Fibroblast of skin of abdomen (primary cell): ENCODE results near the gene NR2C2.

ENCODE experiments used
- DNase-seq: peaks from one replicate; pipeline ENCODE4 v3.0.0-alpha.2; 2013

The NR2C2 gene

DNA sequence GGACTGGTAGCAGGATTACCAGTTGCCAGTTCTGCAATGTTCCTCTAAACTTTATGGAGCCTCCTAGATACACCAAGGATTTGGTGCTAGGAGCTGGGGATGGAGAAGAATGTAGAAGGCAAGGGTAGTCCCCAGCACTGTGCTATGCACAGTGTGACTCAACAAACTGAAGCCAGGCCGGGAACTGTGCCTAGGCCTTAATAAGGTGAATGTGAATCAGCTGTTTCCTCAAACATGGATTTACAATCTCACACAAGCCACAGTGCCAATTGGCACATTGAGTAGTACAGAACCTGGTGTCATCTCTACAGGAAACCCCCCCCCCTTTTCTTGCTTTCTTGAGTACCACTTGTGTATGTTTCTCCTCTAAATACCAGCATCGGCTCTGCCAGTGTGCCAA, 85.3 kb downstream of the NR2C2 start:
- DNase-seq = no peak

DNA sequence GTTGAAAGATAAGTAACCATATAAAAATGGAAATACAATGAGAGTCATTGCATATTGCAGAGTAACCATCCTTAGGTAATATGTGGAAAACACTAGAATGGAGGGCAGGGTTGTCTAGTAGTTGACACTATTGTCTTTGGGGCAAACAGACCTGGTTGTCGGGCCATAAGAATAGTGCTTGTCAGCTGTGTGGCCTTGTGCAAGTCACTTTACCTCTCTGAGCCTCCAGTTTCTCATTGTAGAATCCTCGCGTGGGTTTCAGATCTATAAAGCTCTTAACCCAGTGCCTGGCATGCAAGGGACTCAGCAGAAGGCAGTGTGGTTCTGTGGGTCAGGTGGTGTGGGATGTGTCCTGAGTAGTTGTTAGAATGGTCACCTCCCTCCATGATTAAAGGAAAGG, 85.7 kb downstream of the NR2C2 start:
- DNase-seq = no peak

DNA sequence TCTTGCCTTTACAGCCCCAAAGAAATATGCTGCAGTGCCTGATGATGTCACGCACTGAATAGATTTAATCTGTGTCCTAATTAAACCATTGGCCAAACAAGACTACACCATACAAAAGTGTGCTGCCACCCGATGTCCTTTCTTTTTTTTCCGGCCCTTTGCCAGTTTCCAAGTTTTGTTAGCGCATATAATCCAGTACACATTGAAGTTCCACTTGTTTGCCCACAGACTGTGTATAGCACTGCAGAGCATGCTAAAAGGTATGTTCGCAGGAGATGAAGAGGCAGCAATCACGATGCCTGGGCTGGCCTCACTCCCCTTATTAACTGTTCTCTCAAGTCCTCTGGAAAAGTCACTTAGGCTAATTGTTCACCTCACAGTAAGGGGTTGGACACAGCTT, 90.9 kb downstream of the NR2C2 start:
- no peak for DNase-seq

DNA sequence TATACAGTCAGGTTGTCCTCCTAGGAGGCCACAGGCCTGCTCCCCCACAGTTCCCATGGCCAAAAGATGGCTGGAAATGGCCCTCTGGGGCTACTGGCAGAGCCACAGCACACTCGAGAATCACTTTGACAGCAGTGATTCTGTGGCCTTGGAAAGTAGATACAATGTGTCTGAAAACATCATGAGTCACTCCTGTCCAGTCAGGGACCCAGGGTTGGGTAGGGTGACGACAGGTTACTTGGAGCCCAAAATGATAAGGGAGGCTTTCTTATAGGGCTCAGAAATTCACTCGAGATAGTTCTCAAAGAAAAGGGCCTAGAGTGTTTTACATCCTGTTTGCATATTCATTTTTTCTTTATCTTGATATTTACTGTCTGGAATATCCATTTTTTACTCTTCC, 93.5 kb downstream of the NR2C2 start:
- no peak for DNase-seq

GRCh38 chr3:15041950-15042349, 94.6 kb downstream of the NR2C2 start:
- no peak for DNase-seq

- DNase-seq = peak; percentile 53
Observed at GRCh38 chr3:15042936-15043335, 95.6 kb downstream of the NR2C2 start.

- peak; percentile 23 for DNase-seq
Observed at GRCh38 chr3:15043408-15044171, 96.2 kb downstream of the NR2C2 start.

- DNase-seq = no peak
Observed at GRCh38 chr3:15044326-15044725, 96.9 kb downstream of the NR2C2 start.

DNA sequence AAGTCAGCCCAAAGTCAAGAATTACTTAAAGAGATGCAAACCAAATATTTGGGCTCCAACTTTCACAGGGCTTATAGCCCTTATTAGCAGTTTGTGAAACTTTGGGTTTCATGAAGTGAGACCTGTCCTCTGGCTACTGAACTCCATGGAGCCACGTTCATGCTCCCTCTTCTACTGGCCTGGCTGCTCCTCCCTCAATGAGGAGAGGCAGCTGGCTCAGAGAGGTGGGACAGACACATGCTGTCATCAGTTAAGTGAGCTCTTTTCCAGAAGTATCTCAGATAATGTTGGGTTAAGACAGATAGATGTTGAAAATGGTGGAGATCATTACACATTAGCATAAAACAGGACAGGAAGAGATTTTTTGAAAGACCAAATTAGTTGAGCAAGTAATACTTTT, 98.3 kb downstream of the NR2C2 start:
- DNase-seq = no peak

- no peak for DNase-seq
Observed at GRCh38 chr3:15049584-15049983, 102.2 kb downstream of the NR2C2 start.

DNA sequence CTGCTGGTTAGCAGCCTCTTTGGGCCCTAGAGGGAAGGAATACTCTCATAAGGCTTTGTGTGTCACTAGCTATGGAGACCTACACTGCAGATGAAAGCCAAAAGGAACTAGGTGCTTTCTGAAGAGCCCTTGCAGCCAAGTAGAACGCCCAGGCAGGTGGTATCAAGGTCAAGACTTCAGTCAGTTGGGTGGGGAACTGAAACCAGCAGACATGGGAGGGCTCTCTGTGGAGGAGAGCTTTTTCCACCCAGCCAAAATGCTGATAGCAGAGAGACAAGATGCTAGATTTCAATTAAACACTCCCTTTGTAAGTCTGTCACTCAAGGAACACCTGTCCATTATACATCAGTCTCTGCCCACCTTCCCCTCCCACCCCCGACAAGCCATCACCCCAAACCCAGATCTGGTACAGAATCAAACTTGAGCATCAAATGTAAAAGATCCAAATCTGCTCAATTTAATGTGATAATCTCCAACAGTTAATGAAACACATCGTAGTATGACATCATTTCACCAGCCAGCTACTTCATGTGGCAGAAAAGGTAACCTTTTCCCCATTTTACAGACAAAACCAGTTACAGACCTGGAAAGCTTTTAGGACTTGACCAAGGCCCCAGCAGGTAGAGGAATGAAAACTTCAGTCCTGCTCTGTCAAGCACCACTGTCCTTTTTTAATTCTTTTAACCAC, 103.2 kb downstream of the NR2C2 start:
- no peak for DNase-seq

- peak; percentile 14 for DNase-seq
Observed at GRCh38 chr3:15051531-15051930, 104.1 kb downstream of the NR2C2 start.

GRCh38 chr3:15052335-15053242, 105.2 kb downstream of the NR2C2 start:
- no peak for DNase-seq

GRCh38 chr3:15053541-15053940, 106.2 kb downstream of the NR2C2 start:
- DNase-seq = no peak

GRCh38 chr3:15055019-15055557, 107.7 kb downstream of the NR2C2 start:
- peak; percentile 11 for DNase-seq

GRCh38 chr3:15056676-15057404, 109.5 kb downstream of the NR2C2 start:
- no peak for DNase-seq

DNA sequence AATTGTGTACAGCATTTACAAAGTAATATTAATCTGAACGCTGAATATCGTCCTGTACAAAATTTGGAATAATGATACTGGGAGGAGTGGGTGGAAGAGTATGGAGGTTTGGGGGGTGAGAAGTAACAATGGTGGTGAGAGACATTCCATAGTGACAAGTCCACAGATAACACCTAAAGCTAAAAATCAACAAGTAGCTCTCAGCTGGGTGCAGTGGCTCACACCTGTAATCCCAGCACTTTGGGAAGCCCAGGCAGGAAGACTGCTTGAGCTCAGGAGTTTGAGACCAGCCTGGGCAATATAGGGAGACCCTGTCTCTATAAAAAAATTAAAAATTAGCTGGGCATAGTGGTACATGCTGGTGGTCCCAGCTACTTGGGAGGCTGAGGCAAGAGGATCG, 112.6 kb downstream of the NR2C2 start:
- no peak for DNase-seq

DNA sequence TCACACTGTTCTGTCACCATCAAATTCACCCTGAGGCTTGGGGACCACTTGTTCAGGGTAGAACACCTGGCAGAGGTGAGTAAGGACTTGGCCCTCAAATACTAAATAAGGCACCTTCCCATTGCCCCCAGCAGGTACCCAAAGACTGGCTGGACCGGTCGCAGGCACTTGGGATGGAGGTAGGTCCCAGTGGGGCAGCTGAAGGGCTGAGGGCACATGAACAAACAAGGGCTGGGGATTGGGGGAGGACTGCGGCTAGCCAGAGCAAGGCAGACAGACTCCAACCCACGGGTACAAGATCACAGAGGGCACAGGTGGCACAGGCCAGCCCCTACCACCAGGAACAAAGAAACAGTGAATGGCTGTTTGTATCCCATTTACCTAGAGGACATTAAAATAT, 115.9 kb downstream of the NR2C2 start:
- DNase-seq = no peak

- DNase-seq = no peak
Observed at GRCh38 chr3:15063656-15064286, 116.4 kb downstream of the NR2C2 start.

DNA sequence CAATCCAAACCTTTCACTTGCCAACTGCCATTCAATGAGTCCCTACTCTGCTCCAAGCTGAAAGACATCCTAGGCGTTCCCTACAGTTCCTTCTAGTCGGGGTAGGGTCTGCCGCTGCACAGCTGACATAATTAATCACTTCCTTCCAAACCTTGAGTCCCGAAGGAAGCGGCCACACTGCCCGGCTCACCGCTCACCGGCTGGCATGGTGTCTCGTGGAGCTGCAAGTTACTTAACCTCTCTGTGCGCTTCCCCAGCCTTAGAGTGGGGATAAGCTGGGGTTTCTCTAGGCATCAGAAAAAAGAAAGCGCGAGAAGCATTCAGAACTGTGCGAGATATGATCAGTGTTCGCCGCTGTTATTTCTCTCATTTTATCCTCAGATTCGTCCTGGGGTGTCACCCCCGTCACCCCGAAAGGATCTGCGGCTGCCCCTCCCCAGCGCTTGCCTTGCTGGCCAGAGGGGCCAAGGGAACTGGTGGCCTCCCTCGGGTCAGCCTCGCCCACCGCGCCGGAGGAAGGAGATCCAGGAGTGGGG, 117.0 kb downstream of the NR2C2 start:
- DNase-seq = peak; percentile 9

DNA sequence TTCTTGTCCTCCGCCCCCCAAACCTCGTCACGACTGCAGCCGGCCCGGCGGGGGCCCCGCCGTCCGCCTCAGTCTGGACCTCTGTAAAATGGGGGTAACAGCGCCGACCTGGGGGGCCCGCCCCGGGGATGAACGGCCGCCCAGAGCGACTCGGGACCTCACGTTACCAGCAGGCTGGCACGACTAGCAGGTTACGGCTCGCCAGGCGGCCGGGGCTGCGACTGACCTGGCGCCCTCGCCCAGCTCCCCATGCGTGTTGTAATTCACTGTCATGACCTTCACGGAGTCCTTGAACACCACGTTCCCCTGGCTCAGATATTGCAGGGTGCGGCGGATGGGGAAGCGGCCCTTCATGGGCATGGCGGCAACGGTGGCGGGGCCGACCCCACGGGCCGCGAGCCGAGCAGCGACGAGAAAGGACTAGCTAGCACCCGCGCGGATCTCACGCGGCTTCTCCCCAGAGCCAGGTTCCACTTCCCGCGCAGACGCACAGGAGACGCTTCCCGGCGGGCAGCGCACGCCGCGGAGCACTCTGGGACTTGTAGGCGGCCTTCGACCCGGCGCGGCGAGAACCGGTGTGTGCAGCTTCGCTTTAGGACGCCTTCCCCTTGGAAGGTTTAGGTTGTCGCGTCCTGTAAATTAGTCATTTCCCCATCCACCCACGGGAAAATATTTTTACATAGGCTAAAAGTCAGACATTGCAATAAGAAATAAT, 117.6 kb downstream of the NR2C2 start, which contains the start of gene MRPS25:
Gene MRPS25, minus strand, starts transcription at position 481 of the 715 bp plus-strand sequence. Its CDS starts 121 bp downstream, at position 360.
- peak; percentile 91 for DNase-seq
